ENCODE measurements around the gene SS18L1.

Gene SS18L1

DNA sequence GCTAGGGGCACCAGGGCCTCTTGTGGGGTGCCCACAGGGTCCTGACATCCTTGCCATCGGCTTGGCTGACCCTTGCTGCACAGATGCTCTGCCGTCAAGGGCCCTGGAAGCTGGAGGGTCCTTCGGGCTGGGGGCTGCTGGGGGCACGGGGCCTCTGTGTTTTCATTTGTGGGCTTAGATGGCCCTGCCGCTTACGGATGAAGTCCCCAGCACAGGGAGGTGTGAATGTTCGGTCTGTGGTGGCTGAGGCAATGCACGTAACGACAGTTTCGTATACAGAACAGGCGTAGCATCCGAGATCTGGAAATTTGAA, 14.5 kb downstream of the SS18L1 start:
- no peak for DNase-seq

DNA sequence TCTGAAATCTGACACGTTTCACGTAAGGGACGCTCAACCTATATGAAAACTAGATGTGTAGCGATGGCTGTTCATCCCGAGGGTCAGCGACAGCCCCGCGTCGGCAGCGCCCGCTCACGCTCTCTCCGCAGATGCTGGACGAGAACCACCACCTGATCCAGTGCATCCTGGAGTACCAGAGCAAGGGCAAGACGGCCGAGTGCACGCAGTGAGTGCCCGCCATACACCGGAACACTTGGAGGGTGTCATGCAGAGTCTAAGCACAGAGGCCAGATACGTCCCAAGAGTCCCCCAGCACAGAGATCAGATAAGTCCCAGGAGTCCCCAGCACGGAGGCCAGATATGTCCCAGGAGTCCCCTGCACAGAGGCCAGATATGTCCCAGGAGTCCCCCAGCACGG, 15.0 kb downstream of the SS18L1 start:
- no peak for DNase-seq

DNA sequence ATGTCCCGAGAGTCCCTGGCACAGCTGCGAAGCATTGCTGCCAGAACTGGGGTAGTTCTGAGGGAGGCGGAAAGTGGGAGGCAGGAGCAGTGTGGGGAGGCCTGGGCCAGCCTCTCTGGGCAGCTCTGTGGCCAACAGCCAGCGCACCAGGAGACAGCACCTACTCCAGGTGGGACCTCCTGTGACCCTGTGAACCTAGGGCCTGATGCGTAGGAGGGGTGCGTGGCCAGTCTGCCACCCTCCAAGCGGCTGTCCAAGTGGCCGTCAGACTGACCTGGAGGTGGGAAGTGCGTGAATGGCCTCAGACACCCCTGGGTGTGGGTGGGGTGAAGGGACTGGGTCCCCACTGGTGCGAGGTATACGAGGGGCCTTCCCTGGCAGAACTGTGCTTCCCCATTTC, 15.5 kb downstream of the SS18L1 start:
- DNase-seq: no peak

DNA sequence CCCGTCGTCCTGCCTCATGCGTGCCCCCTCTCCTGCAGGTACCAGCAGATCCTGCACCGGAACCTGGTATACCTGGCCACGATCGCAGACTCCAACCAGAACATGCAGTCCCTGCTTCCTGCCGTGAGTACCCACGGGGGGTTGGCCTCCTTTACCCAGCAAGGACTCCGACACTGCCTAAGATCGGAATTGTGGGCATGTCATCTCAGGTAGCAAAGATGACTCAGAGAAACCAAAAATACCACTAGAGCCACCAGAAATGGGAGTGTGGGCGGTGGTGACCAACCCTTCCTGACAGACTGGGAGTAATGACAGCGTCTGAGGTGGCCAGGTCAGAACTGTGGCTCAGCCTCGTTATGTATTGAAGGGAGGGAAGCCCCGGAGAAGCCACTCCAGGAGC, 16.3 kb downstream of the SS18L1 start:
- DNase-seq: peak; percentile 59

DNA sequence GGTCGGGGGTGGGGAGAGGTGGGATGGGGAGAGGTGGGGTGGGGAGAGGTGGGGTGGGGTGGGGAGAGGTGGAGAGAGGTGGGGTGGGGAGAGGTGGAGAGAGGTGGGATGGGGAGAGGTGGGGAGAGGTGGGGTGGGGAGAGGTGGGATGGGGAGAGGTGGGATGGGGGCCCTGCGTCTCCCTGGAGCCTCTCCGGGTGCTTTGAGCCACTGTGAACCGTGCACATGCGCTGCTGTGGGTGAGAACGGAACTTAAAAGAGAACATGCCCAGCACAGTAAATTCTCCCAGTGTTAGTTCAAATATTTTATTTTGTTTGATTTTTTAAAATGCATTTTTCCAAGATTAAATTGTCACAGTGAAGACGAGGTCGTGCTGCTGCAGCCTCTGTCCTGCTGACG, 16.7 kb downstream of the SS18L1 start:
- no peak for DNase-seq

DNA sequence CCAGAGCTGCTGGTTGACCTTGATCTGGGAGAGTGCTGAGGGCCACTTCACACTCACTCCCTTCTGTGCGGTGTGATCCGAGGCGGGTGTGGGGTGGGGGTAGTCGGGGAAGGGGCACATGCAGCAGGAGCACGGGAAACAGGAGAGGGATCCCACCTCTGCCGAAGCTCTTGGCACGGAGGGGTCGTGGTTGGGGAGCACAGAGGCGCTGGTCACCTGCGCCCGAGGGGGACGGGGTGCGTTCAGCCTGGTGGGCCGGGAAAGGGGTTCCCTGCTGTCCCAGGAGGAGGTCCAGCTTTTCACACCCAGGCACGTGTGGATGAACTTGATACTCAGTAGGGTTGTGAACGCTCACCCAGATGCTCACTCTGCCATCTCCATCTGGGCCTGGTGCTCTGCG, 17.3 kb downstream of the SS18L1 start:
- DNase-seq: no peak

DNA sequence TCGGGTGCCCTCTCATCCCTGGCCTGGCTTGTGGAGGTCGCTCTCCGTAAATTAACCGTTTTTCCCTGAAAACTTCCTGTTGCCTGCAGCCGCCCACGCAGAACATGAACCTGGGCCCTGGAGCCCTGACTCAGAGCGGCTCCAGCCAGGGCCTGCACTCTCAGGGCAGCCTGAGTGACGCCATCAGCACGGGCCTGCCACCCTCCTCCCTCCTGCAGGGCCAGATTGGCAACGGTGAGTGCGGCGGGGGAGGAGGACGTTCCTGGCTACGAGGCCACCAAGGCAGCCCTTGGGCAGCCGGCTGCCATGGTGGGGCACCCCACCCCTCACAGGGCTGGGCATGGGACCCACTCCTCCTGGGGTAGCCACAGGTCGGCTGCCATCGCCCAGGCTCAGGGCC, 17.8 kb downstream of the SS18L1 start:
- DNase-seq: no peak

DNA sequence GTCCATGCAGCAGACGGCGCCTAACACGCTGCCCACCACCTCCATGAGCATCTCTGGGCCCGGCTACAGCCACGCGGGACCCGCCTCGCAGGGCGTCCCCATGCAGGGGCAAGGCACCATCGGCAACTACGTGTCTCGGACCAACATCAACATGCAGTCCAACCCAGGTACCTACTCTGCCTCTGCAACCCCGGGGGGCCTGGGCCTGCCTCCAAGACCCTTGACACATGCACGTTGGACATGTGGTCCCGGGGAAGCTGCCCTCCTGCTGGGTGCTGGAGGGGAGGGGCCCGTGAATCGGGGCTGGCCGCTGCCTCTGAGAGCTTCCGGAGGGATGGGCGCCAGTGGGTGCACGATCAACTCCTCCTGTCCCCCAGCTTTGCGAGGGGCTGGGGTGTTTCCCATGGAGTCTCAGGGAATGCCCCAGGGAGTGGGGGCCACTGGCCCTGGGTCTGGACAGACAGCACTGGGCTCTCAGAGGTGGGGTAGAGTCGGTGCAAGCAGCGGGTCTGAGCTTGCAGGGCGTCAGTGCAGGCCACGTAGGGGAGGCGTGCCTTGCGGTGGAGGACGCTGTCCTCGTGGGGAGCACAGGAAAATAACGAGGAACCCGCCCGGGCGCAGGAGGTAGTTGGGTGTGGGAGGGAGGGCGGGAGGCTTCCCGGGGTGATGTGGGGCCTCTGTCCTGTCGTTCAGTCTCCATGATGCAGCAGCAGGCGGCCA, 19.4 kb downstream of the SS18L1 start:
- DNase-seq: no peak

DNA sequence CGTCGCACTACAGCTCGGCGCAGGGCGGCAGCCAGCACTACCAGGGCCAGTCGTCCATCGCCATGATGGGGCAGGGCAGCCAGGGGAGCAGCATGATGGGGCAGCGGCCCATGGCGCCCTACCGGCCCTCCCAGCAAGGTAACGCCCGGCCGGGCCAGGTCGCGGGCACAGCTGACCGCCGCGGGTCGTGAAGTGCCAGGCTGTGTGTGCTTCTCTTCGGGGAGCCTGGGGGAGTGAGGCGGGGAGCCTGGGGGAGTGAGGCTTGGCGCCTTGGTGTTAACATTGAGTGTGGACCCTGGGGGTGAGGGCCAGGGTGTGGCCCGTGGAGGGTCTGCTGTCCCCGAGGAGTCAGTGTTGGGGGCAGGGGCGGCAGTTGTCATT, 19.9 kb downstream of the SS18L1 start:
- DNase-seq: no peak

DNA sequence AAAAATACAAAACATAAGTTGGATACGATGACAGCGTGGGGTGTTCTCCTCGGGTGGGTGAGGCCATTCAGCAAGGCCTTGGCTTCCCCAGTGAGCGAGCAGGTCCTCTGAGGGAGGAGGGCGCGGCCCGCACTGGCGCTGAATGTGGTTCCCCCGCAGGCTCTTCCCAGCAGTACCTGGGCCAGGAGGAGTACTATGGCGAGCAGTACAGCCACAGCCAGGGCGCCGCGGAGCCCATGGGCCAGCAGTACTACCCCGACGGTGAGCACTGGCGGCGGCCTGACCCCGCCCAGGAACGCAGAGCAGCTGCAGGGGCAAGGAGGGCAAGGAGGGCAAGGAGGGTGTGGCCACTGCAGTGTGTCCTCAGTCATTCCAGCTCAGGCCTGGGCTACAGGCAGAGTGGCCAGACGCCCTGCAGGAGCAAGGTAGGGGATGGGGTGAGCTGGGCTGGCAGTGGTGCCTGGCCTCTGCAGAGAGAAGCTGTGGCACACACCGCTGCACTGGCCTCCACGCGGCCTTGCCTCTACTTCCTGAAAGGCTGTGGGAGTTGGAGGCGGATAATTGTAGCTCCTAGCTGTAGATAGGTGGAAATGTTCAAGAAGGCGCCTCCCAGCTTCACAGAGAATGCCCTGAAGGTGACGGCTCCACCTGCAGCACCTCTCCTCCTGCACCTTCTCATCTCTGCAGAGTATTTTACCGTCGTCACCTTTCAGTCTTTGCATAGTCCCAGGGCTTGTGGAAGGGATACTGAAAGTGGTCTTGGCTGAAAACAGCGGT, 20.6 kb downstream of the SS18L1 start:
- no peak for DNase-seq

DNA sequence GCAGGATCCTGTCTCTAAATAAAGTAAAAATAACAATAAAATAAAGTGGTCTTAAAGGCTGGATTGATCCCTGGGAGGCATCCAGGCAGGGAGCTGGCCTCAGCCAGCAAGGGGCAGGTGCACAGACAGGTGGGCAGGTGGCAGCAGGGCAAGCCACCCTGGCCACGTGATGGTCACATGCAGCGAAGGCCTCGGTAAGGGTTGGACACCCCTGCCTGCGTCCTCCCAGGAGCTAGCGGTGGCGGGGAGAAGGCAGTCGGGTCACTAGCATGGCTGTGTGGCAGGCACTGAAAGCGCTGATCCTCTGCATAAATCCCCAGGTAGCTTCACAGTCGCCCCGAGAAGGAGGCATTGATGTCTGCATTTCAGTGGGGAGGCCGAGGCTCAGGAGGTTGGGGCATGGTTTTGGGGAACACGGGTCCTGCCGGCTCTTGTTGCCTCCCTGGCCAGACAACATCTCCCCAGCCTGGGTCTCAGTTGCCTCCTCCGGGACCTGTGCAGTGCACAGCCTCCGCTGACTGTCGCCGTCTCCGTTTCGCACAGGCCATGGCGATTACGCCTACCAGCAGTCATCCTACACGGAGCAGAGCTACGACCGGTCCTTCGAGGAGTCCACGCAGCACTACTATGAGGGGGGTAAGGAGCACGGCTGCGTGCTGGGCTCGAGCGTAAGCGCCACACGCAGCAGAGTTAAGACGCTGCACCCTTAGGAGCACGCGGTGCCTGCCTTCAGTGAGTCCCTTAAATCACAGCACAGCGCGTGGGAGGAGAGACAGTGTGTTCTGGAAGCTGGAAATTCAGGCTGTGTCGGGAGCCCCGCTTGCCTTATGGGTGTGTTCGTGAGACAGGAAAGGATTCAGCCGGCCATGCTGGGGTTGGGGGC, 21.6 kb downstream of the SS18L1 start:
- no peak for DNase-seq

DNA sequence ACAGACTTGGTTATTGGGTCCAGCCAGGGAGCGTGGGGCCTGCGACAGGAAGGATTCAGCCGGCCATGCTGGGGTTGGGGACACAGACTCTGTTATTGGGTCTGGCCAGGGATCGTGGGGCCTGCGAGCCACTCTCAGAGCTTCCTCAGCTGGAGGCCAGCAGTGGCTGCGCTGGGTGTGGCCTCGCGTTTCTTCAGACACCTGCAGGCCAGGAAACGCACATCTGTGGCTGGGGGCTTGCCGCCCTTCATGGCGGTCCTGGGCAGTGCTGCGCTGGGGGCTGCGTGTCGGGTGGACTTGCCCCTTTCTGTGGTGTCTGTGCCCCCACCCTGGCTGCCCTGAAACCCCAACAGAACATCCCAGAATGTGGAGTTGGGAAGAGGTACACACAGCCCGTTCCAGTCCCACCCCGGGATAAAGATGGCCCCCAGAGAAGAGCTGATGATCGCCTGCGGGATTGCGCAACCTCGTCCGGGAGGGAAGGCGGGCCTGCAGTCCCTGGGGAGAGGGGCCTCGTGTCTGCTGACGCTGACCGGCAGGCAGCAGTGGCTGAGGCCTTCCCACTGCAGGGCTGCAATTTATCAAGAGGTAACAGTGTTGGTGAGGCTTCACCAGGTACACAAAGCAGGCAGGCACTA, 22.3 kb downstream of the SS18L1 start:
- DNase-seq: no peak

DNA sequence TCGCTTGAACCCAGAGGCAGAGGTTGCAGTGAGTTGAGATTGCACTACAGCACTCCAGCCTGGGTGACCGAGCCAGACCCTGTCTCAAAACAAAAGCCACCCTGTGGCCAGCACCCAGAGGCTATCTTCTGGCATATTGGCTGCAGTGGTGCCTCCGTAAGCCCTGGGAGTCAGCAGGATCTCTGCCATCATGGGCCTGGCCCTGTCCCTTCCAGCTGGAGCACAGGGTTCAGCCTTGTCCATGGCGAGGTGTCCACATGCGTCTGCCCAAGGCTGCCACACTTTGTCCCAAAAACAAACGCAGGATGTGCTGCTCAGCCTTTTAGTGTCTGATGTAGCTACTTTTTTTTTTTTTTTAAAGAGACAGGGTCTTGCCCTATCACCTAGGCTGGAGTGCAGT, 23.9 kb downstream of the SS18L1 start:
- no peak for DNase-seq

DNA sequence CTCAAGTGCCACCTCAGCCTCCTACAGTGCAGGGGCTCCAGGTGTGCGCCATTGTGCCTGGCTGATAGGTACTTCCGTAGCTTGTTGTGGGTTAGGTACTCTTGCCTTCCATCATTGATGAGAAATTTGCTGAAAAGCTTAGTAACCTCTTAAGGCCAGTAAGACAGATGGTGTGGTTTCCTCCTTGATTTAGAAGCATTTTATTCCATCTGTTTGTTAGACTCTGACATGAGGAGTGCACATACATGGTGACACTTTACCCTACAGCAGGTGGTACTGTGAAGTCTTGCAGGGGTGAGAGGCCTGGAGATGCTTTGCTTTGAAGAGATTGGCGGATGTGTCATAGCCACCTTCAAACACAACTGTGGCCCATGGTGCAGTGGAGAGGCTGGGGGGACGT, 24.5 kb downstream of the SS18L1 start:
- no peak for DNase-seq

DNA sequence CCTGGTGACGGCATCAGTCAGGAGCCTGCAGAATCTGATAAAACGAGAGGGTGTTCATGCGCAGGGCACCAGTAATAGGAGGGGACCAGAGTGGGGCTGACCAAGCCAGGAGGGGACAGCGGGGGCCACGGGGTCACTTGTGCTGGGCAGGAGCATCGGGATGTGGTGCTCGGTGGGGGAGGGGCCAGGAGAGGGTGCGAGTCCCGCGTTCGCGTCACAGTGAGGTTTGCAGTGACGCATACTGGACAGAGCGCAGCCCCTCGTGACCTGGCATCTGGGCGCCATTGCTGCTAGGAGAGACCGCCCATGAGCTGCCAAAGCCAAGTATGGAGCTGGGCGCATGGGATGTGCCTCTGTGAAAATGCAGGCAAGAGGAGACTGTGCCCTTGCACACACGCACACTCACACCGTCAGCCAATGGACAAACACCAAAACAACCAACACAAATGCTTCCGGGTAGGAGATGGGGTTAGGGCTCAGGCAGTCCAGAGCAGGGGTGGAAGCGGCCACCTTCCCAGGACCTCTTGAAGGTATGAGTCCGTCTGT, 25.4 kb downstream of the SS18L1 start:
- no peak for DNase-seq

DNA sequence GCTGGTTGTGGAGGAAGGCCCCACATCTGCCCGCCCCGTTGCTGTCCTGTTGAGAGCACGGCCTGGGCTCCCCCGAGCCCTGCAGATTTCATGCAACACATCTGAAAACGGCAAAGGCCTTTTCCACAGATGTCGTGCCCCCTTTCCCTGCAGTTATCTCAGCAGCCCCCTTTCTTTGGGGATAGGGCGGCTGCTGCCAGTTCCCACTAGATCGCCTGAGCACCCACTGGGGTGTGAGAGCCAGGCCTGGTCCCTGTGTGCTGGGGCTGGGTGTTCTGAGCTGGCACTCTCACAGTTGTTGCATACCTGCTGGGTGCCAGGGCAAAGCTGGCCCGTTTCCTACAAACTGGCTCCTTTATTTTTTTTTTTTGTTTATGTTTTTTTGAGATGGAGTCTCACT, 27.0 kb downstream of the SS18L1 start:
- no peak for DNase-seq

DNA sequence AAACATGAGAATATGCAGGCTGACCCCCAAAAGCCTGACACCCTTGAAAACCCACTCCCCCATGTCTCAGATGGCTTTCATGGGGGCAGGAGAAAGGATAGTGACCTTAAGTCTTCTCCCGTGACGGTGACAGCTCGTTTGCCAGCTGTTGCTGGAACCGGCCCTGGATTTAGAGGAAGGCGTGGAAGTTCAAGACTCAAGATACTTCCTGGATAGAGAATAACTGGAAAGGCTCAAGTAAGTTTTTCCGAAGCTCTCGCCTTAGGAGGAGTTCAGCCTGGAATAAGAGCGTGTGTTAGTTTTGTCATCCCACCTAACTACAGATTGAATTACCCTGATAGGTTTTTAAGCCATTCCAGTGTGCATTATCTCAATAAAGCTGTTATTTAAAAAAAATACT, 27.7 kb downstream of the SS18L1 start:
- DNase-seq: no peak

DNA sequence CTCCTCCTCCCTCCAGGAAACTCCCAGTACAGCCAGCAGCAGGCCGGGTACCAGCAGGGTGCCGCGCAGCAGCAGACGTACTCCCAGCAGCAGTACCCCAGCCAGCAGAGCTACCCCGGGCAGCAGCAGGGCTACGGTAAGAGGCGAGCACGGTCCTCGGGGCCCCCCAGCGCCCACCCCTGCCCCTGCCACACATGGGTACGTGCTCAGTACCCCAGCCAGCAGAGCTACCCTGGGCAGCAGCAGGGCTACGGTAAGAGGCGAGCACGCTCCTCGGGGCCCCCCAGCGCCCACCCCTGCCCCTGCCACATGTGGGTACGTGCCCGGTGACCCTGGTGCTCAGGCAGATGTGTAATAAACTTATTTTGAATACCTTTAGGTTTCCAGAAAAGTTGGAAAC, 29.1 kb downstream of the SS18L1 start:
- no peak for DNase-seq

DNA sequence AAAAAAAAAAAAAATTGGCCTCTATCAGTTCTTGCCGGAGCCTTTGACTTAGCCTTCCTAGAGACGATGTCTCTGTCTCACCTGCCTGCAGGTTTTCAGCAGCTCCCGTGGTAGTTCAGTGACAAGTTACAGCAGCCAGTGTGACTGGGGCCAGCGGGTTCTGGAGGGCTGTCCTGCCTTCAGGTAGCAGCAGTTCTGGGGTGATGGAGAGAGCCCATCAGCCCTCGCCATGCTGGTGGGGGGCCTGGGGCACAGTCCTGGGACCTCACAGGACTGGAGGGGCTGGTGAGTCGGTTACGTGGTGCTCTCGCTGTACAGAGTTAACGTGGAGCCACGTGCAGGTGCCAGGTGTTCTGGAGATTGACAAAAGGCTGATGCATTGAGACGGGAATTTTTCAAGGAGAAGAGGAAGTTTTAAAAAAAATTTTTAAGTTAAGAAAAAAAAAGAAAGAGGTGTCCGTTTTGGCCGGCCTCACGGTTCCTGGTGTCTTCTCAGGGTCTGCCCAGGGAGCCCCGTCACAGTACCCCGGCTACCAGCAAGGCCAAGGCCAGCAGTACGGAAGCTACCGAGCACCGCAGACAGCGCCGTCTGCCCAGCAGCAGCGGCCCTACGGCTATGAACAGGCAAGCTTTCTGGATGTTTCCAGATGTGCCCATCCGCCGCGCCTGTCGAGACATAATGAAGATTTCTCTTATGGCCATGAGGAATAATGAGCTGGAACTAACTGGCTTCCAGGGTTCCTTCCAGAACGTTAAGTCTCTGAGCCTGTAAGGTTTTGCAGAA, 30.6 kb downstream of the SS18L1 start:
- no peak for DNase-seq

DNA sequence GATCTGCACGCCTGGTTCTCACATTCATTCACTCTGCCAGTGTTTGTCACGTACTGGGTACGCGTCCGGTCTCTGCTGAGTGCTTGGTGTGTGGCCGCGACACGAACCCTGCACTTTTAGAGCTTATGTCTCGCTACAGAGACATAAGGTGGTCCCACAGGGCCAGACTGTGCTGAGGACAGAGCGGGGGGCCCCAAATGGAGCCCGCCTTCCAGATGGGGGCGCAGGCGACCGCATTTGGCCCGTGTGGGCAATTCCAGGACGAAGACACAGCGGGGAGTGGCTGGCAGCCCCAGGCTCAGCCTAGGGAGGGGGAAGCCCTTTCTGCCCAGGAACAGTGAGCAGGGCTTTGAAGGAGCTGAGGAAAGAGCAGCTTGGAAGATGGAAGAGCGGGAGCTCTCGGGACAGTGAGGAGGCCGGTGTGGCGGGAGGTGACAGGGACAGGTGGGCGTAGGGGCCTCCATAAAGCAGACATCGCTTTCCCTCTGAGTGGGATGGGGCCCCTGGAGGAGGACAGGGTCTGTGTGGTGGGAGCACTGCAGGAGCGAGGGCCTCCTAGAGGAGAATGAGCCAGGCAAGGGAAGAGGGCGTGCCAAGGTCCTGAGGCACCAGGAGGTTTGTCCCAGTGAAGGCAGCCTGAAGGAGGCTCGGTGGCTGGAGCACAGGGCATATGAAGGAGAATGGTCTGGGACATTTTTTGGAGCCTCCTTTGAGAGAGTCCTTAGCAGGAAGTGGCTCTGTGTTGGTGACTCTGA, 31.5 kb downstream of the SS18L1 start:
- no peak for DNase-seq

DNA sequence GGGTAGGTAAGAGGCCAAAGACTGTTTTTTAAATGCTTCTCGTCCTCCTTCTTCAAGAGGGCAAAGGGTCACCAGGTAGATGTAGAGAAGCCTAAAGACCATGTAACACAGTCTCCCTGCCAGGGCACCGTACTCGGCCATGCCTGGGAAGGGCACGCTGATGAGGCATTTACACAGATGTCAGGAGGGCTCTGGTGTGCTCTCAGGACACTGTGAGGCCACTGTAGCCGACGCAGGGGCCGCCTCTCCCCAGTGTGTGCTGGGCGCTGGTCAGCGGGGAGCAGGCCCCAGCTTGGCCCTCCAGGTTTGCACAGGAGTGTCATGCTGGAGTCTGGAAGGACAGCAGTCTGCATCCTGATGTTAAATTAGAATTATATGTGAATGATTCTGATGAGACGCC, 32.1 kb downstream of the SS18L1 start:
- no peak for DNase-seq

DNA sequence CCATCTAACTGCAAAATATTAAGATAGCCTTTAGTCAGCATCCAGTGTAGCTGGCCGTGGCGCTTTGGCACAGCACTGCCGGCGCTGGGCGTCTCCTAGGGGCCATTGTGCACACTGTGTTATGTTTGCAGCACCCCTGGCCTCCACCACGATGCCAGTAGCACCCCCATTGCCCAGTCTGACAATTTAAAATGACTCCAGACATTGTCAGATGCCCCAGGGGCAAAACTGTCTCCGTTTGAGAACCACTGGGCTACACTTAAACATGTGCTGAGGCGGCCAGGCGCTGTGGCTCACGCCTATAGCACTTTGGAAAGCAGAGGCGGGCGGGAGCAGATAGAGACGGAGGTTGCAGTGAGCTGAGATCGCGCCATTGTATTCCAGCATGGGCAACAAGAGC, 33.3 kb downstream of the SS18L1 start:
- no peak for DNase-seq
